ENCODE results near the gene VAC14.

The VAC14 gene

GRCh38 chr16:70770626-70771552 lies 30.1 kb downstream of the VAC14 start:
- peak; percentile 70 for DNase-seq (ENCODE audit: low spot score)
- peak; percentile 94 for TF ChIP-seq CTCF (IDR thresholded peaks at IDR 0.05; ENCODE audit: extremely low read depth, insufficient read depth, missing control alignments)
- in situ Hi-C loops (cut with MboI; ENCODE audit: low pct_unique_long_range_greater_than_20kb, low sequenced_read_pairs, unreplicated experiment): no loop called here

GRCh38 chr16:70770291-70770625 lies 30.7 kb downstream of the VAC14 start:
- in situ Hi-C loops (cut with MboI; ENCODE audit: low pct_unique_long_range_greater_than_20kb, low sequenced_read_pairs, unreplicated experiment): no loop called here
- no peak for TF ChIP-seq CTCF (IDR thresholded peaks at IDR 0.05; ENCODE audit: extremely low read depth, insufficient read depth, missing control alignments)

GRCh38 chr16:70769761-70770160 lies 31.2 kb downstream of the VAC14 start:
- in situ Hi-C loops (cut with MboI; ENCODE audit: low pct_unique_long_range_greater_than_20kb, low sequenced_read_pairs, unreplicated experiment): loop anchor here (10.0 kb wide), 1 partner anchor 85 kb away; the partner anchor contains the start of gene MTSS2
- no peak for DNase-seq (ENCODE audit: low spot score)

More at GRCh38 chr16:70770291-70770625, 30.7 kb downstream of the VAC14 start:
- no peak for DNase-seq (ENCODE audit: low spot score)

GRCh38 chr16:70769131-70769530 lies 31.8 kb downstream of the VAC14 start:
- DNase-seq (ENCODE audit: low spot score): no peak
- in situ Hi-C loops (cut with MboI; ENCODE audit: low pct_unique_long_range_greater_than_20kb, low sequenced_read_pairs, unreplicated experiment): loop anchor here (10.0 kb wide), 1 partner anchor 84 kb away; the partner anchor contains the start of gene MTSS2
- no peak for TF ChIP-seq CTCF (IDR thresholded peaks at IDR 0.05; ENCODE audit: extremely low read depth, insufficient read depth, missing control alignments)

More at GRCh38 chr16:70769761-70770160, 31.2 kb downstream of the VAC14 start:
- TF ChIP-seq CTCF (IDR thresholded peaks at IDR 0.05; ENCODE audit: extremely low read depth, insufficient read depth, missing control alignments): no peak

- TF ChIP-seq CTCF (IDR thresholded peaks at IDR 0.05; ENCODE audit: extremely low read depth, insufficient read depth, missing control alignments): no peak
- in situ Hi-C loops (cut with MboI; ENCODE audit: low pct_unique_long_range_greater_than_20kb, low sequenced_read_pairs, unreplicated experiment): loop anchor here (10.0 kb wide), 1 partner anchor 83 kb away; the partner anchor contains the start of gene MTSS2
- DNase-seq (ENCODE audit: low spot score): no peak
These were observed 32.8 kb downstream of the VAC14 start for GRCh38 chr16:70768203-70768580.

- no peak for TF ChIP-seq CTCF (IDR thresholded peaks at IDR 0.05; ENCODE audit: extremely low read depth, insufficient read depth, missing control alignments)
- DNase-seq (ENCODE audit: low spot score): no peak
- in situ Hi-C loops (cut with MboI; ENCODE audit: low pct_unique_long_range_greater_than_20kb, low sequenced_read_pairs, unreplicated experiment): loop anchor here (10.0 kb wide), 1 partner anchor 83 kb away; the partner anchor contains the start of gene MTSS2
These were observed 33.4 kb downstream of the VAC14 start for GRCh38 chr16:70767377-70768202.
